ENCODE results near the gene HIC1.

HIC1 gene

DNA sequence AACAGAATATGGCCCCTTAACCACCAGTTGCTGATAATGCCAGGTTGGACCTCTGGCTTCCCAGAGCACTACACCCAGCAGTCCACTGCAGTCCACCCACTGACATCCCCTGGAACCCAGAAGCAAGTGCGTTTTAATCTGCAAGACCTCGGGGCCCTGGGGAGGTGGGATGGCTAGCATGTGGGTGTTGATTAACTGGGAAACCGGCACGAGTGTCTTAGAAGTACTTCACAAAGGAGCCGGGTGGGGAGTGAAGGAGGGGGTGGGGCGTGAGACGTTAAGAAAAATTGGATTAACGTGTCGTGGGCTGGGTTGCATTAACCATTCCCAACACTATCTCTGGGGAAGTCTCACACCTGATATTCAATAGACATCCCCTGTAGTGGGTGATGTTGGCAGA is 6.1 kb upstream of the HIC1 start:
- no peak for DNase-seq

DNA sequence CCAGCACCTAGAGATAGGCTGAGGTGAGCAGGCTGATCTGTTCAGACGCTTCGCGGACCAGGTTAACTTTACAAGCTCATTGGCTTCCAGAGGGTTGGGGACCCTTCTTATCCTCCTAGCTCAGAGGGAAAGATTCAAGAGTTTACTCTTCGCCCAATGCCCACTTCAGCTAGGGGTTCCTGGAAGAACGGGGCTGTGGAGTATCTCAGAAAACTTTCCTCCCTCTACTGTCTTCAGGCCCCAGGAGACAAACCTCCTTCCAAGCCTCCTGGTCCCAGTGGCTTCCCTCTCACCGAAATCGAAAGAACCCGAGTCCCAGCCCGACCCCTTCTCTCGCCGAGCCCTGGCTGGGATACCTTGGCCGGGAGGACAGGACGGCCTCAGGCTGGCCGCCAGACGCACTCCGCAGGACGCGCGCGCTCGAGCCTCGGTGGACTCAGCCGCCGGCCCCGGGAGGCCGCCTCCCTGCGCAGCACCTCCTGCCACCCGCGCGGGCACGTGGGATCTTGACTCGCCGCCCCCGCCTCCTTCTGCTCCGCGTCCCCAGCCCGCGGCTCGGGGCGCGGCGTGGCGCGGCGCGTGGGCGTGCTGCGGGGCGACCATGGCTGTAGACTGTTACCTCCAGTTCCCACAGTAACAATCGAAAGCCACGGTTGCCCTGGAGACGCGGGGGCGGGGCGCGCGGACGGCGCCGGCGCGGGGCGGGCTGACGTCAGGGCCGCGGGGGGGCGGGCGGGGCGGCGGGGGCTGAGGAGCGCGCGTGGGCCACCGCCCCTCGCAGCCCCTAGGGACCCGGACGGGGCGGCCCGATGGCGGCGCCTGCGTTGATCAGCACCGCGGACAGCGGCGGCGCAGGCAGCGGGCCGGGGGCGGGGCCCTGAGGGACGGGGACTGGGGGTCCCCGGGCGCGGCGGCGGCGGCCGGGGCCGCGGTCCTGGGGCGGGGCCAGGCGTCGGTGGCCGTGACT is 5.3 kb upstream of the HIC1 start:
- DNase-seq: peak; percentile 91

DNA sequence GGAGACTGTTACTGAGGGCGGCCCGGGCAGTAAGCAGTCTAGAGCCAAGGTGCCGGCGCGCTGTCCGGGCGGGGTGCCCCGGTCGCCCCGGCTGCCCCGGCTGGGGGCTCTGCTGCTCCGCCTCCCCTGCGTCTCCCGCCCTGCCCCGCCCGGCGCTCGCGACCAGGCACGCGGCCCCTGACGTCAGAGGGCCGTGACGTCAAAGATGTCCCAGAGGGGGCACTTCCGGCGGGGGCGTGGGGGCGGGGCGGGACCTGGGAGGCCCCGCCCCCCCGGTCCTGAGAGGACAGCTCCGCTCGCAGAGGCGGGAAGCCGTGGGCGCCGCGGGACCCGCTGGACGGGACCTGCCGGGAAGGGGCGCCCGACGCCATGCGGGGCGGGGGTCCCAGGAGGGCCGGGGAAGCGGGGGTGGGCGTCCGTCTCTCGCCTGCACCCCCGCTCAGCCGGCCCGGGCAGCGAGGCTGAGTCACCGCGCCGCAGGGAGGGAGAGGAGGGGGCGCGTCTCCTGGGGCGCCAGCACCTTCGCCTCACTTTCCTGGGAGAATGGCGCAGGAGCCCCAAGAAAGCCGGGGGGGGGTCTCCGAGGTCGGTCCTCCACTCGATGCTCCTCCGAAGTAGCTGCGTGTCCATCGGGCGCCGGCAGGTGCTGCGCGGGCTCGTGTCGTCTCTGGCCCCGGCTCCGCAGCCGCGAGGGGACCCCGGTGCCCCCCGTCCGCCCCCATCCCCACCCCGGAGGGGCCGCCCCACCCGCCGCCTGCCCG is 4.4 kb upstream of the HIC1 start:
- peak; percentile 79 for DNase-seq

DNA sequence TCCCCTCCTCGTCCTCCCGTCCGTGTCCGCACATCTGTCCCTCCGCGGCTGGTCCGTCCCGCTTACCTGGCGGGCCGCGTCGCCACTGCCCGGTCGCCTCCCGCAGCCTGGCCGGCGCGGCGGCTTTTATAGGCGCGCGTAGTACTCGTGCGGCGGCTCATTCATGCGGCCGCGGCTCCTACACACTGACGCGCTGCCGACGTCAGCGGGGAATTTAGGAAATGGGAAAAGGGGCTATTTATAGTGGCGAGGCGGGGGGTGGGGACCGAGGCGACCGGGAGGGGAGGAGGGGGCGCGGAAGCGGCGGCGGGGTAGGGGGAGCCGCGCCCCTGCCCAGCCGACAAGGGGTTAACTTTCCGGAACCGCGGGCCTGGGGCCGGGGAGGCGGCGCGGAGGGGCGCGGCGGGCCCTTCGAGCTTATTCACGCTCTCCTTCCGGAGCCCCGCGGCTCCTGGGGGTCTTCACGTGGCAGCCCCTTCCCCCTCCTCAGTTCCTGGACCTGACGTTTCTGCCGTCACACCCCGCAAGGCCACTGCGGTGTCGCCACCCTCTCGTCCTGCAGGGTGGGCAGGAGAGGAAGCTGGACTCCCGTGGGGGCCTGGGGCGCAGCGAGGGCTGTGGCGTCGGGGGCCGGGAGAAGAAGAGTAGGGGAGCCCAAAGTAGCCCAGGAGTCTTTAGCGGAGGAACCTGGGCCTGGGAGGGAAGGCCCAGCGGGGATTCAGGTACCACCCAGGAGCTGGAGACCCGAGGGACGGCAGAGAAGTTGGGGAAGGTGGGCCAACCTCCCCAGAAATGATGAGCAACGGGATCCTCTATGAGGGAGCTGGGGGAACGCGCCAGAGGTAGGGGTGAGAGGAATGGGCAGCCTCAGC is 3.6 kb upstream of the HIC1 start:
- no peak for DNase-seq

DNA sequence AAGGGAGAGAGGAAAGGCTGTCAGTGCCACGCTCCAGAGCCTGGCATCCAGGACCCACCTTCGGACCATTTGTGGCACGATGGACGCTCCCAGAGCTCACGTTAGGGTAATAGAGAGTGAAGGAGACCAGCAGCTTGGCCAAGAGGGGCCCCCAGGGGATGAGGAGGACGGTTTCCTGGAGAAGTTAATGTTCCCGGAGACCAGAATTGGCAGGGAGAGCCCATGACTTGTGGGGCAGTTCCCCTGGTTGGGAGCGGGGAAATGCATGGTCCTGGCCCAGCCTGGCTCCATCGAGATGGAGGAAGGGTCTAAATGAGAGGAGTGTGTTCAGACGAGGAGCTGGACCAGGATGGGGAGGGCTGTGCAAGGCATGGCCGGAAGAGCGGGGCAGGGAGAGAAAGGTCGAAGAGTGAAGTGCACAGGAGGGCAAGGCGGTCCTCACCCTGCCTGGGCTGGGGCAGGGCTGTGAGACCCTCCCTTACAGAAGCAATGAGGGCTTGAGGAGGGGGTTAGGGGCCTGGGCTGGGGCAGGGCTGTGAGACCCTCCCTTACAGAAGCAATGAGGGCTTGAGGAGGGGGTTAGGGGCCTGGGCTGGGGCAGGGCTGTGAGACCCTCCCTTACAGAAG is 2.9 kb upstream of the HIC1 start:
- no peak for DNase-seq

DNA sequence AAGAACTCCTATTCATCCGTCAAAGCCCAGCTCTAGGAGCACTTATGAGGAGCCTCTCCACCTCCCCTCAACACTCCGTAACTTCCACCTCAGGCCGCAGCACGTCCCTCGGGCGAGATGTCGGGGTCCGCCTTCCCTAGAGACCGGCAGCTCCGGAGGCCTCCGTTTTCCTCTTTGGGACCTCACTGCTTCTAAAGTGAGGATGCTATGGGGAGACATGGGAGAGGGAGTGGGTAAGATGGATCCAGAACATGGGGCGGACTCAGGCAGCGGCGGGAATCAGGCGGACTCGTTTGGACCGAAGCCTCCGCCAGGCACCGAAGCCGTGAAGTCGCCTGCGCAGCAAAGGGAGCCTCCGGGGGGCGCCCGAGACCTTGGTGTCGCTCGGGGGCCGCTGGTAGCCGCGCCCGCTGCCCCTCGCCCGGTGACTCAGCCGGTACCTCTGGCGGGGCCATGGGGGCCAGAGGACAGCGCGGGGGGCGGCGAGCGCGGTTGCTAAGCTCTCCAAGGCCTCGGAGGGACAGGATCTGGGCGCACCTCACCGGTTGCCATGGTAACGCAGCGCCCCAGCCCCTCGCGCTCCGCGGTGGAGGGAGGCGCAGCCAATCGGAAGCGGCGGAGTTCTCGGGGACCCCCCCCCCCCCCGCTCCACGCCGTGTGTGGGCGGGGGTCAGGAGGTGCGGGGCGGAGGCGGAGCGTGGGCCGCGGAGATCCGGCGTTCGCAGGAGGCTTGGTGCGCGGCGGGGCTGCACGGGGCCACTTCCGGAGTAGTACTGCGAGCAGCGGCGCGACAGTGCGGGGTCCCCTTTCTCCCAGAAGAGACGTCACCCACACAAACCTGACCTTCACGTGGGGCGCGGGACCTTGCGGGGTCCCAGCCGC is 1.3 kb upstream of the HIC1 start:
- peak; percentile 84 for DNase-seq

DNA sequence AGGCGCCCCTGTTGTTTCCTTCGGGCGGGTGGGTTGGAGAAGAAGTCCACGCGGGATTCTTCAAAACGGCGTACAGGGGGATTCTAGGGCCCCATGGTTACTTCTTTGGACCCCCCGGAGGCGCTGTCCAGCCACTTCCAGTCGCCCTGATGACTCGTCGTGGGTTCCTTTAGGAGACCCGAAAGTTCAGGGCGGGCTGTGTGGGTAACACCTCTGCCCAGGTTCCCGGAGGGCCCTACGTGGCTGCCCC is 716 bp upstream of the HIC1 start:
- DNase-seq: no peak

DNA sequence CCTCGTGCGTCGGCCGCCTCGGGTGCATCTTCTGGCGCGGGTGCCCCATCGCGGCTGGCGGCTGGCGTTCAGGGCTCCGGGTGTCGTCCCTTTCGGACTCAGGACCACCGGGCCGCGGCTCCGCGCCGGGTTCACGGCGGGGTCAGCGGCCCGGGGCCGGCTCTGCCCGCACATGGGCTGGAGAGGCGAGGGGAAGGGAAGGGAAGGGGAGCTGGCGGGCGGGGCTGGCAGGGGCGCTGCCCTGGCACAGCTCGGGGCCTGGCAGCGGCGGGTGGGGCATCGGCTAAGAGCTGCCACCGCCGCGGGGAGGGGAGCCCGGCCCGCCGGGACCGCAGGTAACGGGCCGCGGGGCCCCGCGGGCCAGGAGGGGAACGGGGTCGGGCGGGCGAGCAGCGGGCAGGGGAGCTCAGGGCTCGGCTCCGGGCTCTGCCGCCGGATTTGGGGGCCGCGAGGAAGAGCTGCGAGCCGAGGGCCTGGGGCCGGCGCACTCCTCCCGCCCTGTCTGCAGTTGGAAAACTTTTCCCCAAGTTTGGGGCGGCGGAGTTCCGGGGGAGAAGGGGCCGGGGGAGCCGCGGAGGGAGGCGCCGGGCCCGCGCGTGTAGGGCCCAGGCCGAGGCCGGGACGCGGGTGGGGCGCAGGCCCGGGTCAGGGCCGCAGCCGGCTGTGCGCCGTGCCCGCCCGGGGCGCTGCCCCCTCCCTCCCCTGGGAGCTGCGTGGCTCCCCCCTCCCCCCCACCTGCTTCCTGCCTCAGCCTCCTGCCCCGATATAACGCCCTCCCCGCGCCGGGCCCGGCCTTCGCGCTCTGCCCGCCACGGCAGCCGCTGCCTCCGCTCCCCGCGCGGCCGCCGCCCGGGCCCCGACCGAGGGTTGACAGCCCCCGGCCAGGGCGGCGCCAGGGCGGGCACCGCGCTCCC is 646 bp downstream of the HIC1 start:
- no peak for DNase-seq

DNA sequence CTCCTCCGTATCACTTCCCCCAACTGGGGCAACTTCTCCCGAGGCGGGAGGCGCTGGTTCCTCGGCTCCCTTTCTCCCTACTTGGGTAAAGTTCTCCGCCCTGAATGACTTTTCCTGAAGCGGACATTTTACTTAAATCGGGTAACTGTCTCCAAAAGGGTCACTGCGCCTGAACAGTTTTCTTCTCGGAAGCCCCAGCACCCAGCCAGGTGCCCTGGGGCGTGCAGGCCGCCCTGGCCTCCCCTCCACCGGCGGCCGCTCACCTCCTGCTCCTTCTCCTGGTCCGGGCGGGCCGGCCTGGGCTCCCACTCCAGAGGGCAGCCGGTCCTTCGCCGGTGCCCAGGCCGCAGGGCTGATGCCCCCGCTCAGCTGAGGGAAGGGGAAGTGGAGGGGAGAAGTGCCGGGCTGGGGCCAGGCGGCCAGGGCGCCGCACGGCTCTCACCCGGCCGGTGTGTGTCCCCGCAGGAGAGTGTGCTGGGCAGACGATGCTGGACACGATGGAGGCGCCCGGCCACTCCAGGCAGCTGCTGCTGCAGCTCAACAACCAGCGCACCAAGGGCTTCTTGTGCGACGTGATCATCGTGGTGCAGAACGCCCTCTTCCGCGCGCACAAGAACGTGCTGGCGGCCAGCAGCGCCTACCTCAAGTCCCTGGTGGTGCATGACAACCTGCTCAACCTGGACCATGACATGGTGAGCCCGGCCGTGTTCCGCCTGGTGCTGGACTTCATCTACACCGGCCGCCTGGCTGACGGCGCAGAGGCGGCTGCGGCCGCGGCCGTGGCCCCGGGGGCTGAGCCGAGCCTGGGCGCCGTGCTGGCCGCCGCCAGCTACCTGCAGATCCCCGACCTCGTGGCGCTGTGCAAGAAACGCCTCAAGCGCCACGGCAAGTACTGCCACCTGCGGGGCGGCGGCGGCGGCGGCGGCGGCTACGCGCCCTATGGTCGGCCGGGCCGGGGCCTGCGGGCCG is 1.6 kb downstream of the HIC1 start:
- DNase-seq: peak; percentile 38

DNA sequence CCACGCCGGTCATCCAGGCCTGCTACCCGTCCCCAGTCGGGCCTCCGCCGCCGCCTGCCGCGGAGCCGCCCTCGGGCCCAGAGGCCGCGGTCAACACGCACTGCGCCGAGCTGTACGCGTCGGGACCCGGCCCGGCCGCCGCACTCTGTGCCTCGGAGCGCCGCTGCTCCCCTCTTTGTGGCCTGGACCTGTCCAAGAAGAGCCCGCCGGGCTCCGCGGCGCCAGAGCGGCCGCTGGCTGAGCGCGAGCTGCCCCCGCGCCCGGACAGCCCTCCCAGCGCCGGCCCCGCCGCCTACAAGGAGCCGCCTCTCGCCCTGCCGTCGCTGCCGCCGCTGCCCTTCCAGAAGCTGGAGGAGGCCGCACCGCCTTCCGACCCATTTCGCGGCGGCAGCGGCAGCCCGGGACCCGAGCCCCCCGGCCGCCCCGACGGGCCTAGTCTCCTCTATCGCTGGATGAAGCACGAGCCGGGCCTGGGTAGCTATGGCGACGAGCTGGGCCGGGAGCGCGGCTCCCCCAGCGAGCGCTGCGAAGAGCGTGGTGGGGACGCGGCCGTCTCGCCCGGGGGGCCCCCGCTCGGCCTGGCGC is 2.4 kb downstream of the HIC1 start:
- no peak for DNase-seq

DNA sequence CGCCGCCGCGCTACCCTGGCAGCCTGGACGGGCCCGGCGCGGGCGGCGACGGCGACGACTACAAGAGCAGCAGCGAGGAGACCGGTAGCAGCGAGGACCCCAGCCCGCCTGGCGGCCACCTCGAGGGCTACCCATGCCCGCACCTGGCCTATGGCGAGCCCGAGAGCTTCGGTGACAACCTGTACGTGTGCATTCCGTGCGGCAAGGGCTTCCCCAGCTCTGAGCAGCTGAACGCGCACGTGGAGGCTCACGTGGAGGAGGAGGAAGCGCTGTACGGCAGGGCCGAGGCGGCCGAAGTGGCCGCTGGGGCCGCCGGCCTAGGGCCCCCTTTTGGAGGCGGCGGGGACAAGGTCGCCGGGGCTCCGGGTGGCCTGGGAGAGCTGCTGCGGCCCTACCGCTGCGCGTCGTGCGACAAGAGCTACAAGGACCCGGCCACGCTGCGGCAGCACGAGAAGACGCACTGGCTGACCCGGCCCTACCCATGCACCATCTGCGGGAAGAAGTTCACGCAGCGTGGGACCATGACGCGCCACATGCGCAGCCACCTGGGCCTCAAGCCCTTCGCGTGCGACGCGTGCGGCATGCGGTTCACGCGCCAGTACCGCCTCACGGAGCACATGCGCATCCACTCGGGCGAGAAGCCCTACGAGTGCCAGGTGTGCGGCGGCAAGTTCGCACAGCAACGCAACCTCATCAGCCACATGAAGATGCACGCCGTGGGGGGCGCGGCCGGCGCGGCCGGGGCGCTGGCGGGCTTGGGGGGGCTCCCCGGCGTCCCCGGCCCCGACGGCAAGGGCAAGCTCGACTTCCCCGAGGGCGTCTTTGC is 3.1 kb downstream of the HIC1 start:
- no peak for DNase-seq

DNA sequence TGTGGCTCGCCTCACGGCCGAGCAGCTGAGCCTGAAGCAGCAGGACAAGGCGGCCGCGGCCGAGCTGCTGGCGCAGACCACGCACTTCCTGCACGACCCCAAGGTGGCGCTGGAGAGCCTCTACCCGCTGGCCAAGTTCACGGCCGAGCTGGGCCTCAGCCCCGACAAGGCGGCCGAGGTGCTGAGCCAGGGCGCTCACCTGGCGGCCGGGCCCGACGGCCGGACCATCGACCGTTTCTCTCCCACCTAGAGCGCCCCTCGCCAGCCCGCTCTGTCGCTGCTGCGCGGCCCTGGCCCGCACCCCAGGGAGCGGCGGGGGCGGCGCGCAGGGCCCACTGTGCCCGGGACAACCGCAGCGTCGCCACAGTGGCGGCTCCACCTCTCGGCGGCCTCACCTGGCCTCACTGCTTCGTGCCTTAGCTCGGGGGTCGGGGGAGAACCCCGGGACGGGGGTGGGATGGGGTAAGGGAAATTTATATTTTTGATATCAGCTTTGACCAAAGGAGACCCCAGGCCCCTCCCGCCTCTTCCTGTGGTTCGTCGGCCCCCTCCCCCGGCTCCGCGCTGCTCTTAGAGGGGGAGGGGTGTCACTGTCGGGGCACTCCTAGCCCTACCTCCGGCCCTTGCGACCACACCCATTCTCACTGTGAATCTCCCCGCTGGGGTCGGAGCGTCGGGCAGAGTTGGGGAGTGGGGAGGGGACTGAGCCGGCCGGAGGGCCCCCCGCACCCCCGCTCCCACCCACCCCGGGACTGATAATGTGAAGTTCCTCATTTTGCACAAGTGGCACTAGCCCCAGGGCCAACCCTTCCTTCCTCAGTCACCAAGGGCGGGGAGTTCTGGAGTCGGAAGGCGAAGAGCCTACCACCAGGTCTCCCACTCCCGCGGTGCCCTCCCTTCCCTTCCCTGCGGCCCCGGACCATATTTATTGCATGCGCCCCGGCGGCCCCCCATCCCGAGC is 4.0 kb downstream of the HIC1 start:
- peak; percentile 64 for DNase-seq

DNA sequence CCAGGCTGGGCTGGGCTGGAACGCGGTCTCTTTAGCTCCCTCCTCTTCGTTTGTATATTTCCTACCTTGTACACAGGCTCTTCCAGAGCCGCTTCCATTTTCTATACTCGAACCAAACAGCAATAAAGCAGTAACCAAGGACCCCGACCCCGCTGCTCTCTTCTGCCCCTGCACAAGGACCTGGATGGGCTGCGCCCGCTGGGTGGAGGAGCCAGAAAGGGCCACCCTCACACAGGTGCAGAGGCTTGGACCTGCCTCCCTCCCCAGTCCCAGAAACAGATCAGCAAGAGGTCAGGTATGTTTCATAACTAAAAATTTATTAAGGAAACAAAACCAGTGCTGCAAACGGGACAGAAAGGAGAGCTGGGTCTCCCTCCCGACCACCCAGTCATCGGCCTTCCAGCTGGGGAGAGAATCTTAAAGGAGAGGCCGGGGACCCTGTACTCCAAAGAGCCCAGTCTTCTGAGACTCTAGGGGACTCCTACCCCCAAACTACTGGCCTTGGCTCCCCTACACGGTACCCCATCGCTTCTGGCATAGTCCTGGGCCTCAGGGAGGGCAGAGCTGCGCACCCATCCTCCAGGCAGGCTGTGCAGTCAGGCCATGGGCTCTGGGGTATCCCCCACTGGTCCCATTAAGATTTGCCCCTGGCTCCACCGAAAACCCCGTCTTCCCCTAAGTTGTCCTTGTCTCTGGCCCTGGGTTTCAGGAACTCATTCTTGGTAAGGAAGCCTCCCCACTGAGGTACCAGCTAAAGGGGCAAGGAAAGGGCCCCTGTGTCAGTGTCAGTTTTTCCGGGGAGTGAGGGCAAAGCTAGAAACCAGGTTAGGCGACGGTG is 4.9 kb downstream of the HIC1 start:
- DNase-seq: no peak

DNA sequence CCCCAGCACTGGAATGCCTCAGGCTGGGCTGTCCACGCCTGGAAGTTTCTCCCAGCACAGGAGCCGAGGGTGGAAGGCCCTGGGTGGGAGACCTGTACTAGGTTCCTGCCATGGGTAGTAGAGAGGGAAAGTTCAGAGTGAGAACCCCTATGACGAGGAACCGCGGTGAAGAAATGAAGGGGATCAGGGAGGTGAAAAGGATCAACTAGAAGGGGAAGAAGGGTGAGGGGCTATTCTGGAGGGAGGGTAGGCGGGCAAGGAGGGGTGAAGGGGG is 5.4 kb downstream of the HIC1 start:
- DNase-seq: no peak

DNA sequence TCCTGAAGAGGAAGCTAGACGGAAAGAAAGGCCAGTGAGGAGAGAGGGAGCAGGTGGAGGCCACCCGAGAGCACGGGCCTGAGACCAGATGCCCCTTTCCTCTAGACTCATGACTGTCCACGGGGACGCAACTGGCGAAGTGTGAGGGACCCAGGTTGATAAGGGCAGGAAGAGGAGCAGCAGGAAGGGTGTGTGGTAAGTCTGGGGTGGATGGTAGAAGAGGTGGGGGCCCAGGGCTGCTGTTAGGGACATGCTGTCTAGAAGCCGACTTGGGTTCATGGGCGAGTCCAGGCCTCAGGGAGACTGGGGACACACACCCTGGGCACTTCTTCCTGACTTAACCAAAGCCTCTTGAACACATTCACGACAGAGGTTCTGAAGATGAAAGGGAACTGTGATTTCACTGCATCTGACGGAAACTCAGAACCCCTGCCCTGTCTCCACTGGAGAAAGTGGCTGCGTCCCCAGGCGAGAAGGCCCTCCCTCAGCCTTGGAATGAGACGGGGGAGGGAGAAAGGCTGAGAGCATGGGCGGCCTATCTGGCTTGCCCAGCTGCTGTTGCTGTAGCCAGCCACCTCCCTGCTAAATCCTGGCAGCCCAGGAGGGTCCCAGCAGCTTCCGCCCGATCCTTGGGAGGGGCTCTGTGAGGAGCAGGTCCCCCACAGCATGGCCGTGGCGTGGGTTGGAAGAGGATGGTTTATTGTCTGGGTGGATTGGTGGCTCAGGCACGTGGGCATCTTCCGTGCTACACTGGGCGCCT is 6.0 kb downstream of the HIC1 start:
- DNase-seq: no peak
